ENCODE results near the gene IL20. TPM values are rescaled to one million over a fixed set of nuclear protein-coding genes. Genes with fewer than 3 reads are reported as not detected.
A peak's percentile ranks its signal among the peaks of the same experiment; 100 is the strongest.

IL20 gene
- total RNA-seq, 1 donor = not detected

DNA sequence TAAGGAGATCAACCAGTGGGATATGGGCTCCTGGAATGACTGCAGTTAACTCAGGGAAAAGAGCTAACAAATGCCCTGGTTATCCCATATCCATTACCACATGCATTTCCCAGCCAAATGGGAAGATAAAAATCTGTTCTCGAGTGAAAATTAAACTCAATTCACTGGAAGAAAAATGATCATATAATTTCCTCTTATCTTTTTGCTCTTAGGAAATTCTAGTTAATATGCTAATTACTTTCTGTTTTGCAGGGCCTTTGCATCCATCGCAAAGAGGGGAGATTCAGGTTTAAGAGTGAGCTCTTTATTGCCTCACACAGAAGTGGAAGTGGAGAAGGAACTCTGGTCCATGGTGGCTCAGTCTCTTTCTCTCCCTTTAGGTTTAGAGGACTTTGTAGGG, 28.0 kb downstream of the IL20 start:
- DNase-seq (ENCODE audit: low read depth) = no peak
- TF ChIP-seq CTCF (IDR thresholded peaks at IDR 0.05; ENCODE audit: insufficient read depth, low read length) = no peak

GRCh38 chr1:206895325-206895724, 29.9 kb downstream of the IL20 start:
- no peak for TF ChIP-seq CTCF (IDR thresholded peaks at IDR 0.05; ENCODE audit: insufficient read depth, low read length)
- DNase-seq (ENCODE audit: low read depth) = no peak
- no peak overlapping the region for H3K4me3 ChIP-seq (ENCODE audit: low read depth, low read length)

More for the DNA sequence above, 28.0 kb downstream of the IL20 start:
- H3K4me3 ChIP-seq (ENCODE audit: low read depth, low read length) = no peak overlapping the region

- peak; percentile 34 for DNase-seq (ENCODE audit: low read depth)
- no peak for TF ChIP-seq CTCF (IDR thresholded peaks at IDR 0.05; ENCODE audit: insufficient read depth, low read length)
- H3K4me3 ChIP-seq (ENCODE audit: low read depth, low read length) = no peak overlapping the region
Observed at GRCh38 chr1:206895837-206896242, 30.4 kb downstream of the IL20 start.

DNA sequence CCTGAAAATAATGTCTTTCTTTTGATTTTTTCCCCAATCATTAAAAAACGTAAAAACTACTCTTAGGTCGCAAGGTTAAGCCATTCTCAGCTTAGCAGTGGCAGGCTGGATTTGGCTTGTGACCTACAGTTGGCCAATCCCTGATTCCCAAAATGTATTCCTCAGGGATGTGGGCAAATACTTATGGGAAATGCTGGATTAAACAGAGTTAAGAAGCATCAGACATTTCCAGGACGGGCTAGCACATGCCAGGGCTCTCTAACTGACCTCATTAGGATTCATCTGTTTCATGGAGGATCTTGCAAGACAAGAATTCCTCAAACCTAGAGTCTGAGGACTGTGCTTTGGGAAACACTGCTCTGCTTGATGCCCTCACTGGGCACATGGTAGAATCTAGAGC, 30.8 kb downstream of the IL20 start:
- no peak overlapping the region for H3K4me3 ChIP-seq (ENCODE audit: low read depth, low read length)
- DNase-seq (ENCODE audit: low read depth) = no peak
- TF ChIP-seq CTCF (IDR thresholded peaks at IDR 0.05; ENCODE audit: insufficient read depth, low read length) = no peak

- DNase-seq (ENCODE audit: low read depth) = no peak
- TF ChIP-seq CTCF (IDR thresholded peaks at IDR 0.05; ENCODE audit: insufficient read depth, low read length) = no peak
- no peak within 1 kb of the TSS for H3K4me3 ChIP-seq (ENCODE audit: low read depth, low read length)
Observed at GRCh38 chr1:206897175-206897574, 31.8 kb downstream of the IL20 start, which contains the start of gene IL24. Gene IL24, plus strand, starts transcription at chr1:206897443. Its CDS starts 390 bp downstream, at chr1:206897833.

- peak; percentile 64 for DNase-seq (ENCODE audit: low read depth)
- no peak for TF ChIP-seq CTCF (IDR thresholded peaks at IDR 0.05; ENCODE audit: insufficient read depth, low read length)
- H3K4me3 ChIP-seq (ENCODE audit: low read depth, low read length) = no peak overlapping the region
Observed at GRCh38 chr1:206898089-206898914, 32.9 kb downstream of the IL20 start.

Data from fibroblast of the aortic adventitia (primary cell).